ENCODE measurements around the gene ZIC4. TPM values are rescaled to one million over a fixed set of nuclear protein-coding genes. Genes with fewer than 3 reads are reported as not detected.

Gene ZIC4
- total RNA-seq, 4 donors from 2014 or later: 0.19 to 0.47 (median 0.39) TPM; not detected in 1

DNA sequence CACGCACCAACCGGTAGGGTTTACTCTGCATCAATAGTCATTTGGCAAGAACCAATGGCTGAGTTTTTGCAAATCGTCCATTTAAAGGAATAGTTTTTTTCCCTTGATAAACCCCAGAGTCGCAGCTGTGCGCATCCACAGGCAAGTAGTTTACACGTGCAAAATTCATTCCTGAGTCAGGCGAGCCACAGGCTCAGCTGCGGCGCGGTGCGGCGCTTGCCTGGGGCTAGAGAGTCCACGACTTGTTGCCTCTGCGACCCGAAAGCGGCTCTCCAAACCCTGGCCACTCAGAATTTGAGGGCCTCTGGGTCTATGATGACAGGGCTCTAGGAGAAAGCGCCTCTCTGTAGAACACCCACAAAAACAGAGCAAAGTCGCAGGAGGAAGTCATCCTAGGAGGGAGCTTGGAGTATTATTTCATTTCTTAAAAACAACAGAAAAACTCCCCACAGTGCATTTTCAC, 36.7 kb downstream of the ZIC4 start:
- no peak for DNase-seq
- in situ Hi-C loops (cut with MboI; ENCODE audit: low sequenced_read_pairs in 4 of 4): no loop called here
- intact Hi-C loops (cut with DNase I; ENCODE audit: low total_unique reads): no loop called here
- Histone ChIP-seq H3K4me1 (peaks cover 0 to 3% of the 10 kb centered on the region in 2 donors), H3K27me3 (peaks cover 83 to 86% (median 84%) of the 10 kb centered on the region in 3 donors), H3K36me3 (no peaks in the 10 kb centered on the region), H3K4me3 (no peak overlapping the region), H3K27ac (no peak overlapping the region), H3K9me3 (no peaks in the 10 kb centered on the region)
- TF ChIP-seq, protein P1, sequence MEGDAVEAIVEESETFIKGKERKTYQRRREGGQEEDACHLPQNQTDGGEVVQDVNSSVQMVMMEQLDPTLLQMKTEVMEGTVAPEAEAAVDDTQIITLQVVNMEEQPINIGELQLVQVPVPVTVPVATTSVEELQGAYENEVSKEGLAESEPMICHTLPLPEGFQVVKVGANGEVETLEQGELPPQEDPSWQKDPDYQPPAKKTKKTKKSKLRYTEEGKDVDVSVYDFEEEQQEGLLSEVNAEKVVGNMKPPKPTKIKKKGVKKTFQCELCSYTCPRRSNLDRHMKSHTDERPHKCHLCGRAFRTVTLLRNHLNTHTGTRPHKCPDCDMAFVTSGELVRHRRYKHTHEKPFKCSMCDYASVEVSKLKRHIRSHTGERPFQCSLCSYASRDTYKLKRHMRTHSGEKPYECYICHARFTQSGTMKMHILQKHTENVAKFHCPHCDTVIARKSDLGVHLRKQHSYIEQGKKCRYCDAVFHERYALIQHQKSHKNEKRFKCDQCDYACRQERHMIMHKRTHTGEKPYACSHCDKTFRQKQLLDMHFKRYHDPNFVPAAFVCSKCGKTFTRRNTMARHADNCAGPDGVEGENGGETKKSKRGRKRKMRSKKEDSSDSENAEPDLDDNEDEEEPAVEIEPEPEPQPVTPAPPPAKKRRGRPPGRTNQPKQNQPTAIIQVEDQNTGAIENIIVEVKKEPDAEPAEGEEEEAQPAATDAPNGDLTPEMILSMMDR (IDR thresholded peaks at IDR 0.05 in 4 of 5, conservative IDR thresholded peaks at IDR 0.05 in 1 of 5): no peak
- TF ChIP-seq POLR2A (IDR thresholded peaks at IDR 0.05): no peak
- no peak for ATAC-seq

DNA sequence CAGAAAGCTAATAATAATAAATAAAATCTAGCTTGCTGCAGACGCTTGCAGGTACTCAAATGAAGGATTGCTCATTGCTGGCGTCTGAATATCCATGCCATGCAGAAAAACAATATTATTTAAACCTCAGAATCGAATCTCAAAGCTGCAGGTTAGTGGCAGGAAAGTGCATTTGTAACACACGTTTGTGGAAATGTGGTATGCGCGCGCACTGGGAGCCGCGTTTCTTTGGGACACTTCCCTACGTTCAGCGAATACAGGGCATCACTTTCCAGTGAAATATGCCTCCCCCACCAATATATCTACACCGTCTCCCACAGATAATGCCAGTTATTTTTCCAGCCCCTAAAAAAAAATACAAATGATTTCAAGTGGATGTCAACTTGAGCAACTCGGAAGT, 37.1 kb downstream of the ZIC4 start:
- Histone ChIP-seq H3K9me3 (no peaks in the 10 kb centered on the region), H3K36me3 (no peaks in the 10 kb centered on the region), H3K27me3 (peaks cover 79 to 83% (median 80%) of the 10 kb centered on the region in 3 donors), H3K4me1 (peaks cover 0 to 3% of the 10 kb centered on the region in 2 donors), H3K27ac (no peak overlapping the region), H3K4me3 (no peak overlapping the region)
- in situ Hi-C loops (cut with MboI; ENCODE audit: low sequenced_read_pairs in 4 of 4) (no loop called here), intact Hi-C loops (cut with DNase I; ENCODE audit: low total_unique reads) (no loop called here)
- DNase-seq: no peak
- ATAC-seq: no peak
- TF ChIP-seq, protein P1 (IDR thresholded peaks at IDR 0.05 in 4 of 5, conservative IDR thresholded peaks at IDR 0.05 in 1 of 5): no peak
- no peak for TF ChIP-seq POLR2A (IDR thresholded peaks at IDR 0.05)

DNA sequence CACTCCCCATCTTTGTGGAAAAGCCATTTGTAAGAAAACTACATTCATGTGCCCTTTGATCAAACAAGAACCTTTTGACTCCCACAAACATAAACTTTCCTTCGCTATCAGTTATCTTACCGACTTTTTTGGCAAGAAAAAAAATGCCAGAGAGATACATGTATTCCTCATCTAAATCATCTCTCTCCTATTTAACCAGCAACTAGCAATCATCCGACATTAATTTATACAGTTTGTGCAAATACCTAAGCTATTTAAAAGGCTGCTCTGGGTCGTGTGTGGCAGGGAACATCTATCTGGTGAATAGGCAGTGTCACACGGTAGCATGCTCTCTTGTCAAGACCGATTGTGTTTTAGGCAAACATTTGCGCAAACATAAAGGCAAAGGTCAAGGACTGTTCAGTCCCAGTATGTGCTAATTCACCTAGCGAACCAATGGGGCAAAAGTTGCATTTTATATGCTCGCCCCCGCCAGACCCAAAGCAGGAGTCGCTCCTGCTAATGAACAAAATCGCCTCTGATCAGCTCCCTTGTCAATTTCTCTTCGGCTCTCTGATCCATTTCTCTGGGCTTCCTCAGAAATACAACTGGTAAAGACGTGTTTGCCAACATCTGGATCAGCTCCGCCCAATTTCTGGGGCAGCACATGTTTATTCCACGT, 37.7 kb downstream of the ZIC4 start:
- intact Hi-C loops (cut with DNase I; ENCODE audit: low total_unique reads) (no loop called here), in situ Hi-C loops (cut with MboI; ENCODE audit: low sequenced_read_pairs in 4 of 4) (no loop called here)
- DNase-seq: no peak
- ATAC-seq: no peak
- TF ChIP-seq POLR2A (IDR thresholded peaks at IDR 0.05): no peak
- TF ChIP-seq, protein P1 (IDR thresholded peaks at IDR 0.05 in 4 of 5, conservative IDR thresholded peaks at IDR 0.05 in 1 of 5): no peak
- Histone ChIP-seq H3K9me3 (no peaks in the 10 kb centered on the region), H3K4me1 (peaks cover 0 to 3% of the 10 kb centered on the region in 2 donors), H3K36me3 (no peaks in the 10 kb centered on the region), H3K27me3 (peaks cover 74 to 78% (median 75%) of the 10 kb centered on the region in 3 donors), H3K27ac (no peak overlapping the region), H3K4me3 (no peak overlapping the region)

DNA sequence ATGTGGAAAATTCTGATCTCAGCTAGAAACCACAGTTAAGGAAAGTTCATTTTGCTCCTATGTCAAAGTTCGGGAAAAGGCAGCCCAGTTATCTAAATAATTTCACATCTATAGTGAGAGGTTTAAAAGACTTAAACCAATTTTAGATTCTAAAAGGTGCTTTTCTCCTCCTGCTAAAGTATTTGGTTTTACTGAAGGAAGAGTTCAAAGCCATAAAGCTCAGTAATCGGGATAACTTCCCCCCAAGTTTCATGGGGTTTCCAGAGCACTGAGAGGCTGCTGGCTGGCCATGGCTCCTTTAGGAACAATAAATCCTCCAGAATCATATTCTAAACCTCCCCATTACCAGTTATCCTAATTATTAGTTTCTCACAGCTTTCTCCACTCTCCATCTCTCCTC, 38.2 kb downstream of the ZIC4 start:
- no peak overlapping the region for H3K27ac ChIP-seq
- no peaks in the 10 kb centered on the region for H3K9me3 ChIP-seq
- ATAC-seq: no peak
- intact Hi-C loops (cut with DNase I; ENCODE audit: low total_unique reads) (no loop called here), in situ Hi-C loops (cut with MboI; ENCODE audit: low sequenced_read_pairs in 4 of 4) (no loop called here)
- H3K4me3 ChIP-seq: no peak overlapping the region
- no peak for DNase-seq
- H3K4me1 ChIP-seq: peaks cover 0 to 3% of the 10 kb centered on the region in 2 donors
- peaks cover 68 to 73% (median 69%) of the 10 kb centered on the region in 3 donors for H3K27me3 ChIP-seq
- no peaks in the 10 kb centered on the region for H3K36me3 ChIP-seq
- TF ChIP-seq, protein P1 (IDR thresholded peaks at IDR 0.05 in 4 of 5, conservative IDR thresholded peaks at IDR 0.05 in 1 of 5): no peak
- TF ChIP-seq POLR2A (IDR thresholded peaks at IDR 0.05): no peak
